SU-DHL-6 (cell line): ENCODE data around the gene SLC8B1.
"Not testable (repeated sequence)": the region's sequence is repeated elsewhere in the genome, so short reads cannot be mapped to it uniquely, and the experiment has no call there.

Experiments used
- H2AFZ ChIP-seq: fragments of 200-600 bp; sonication (generic); 2 replicates; pipeline ENCODE4 v1.6.1; 2014; ENCODE audit warnings: low read depth, mild to moderate bottlenecking, moderate library complexity, mixed read lengths, antibody characterized with exemption, low read length; ENCODE audit not compliant: severe bottlenecking
- H3F3A ChIP-seq: fragments of 200-600 bp; shearing (Covaris generic); 2 replicates; pipeline ENCODE4 v1.6.0; 2016; ENCODE audit warnings: antibody characterized with exemption, mild to moderate bottlenecking; ENCODE audit not compliant: insufficient read depth
- H3K27ac ChIP-seq: fragments of 200-600 bp; sonication (generic); 2 replicates; pipeline ENCODE4 v1.5.1; 2016; ENCODE audit warnings: low read depth, mild to moderate bottlenecking, low read length, moderate library complexity, mixed read lengths
- H3K27me3 ChIP-seq: fragments of 200-600 bp; sonication (generic), shearing (Covaris generic); 2 replicates; pipeline ENCODE4 v1.6.0; 2014; ENCODE audit warnings: mild to moderate bottlenecking, low read length
- H3K36me3 ChIP-seq: fragments of 200-600 bp; sonication (generic); 2 replicates; pipeline ENCODE4 v1.6.1; 2014; ENCODE audit warnings: mild to moderate bottlenecking, low read length, mixed read lengths
- H3K4me2 ChIP-seq: fragments of 300-600, 200-600 bp; shearing (Covaris generic), sonication (generic); 2 replicates; pipeline ENCODE4 v1.6.0; 2014; ENCODE audit warnings: low read length, low read depth, mild to moderate bottlenecking; ENCODE audit not compliant: poor library complexity, severe bottlenecking
- H3K4me3 ChIP-seq: fragments of 200-600 bp; sonication (generic); 2 replicates; pipeline ENCODE4 v1.5.1; 2014; ENCODE audit warnings: antibody characterized with exemption, low read length, mild to moderate bottlenecking, mixed read lengths; ENCODE audit not compliant: insufficient read depth, poor library complexity, severe bottlenecking
- H3K79me2 ChIP-seq: fragments of 200-600 bp; sonication (generic); 2 replicates; pipeline ENCODE4 v1.6.1; 2014; ENCODE audit warnings: mild to moderate bottlenecking, low read length, moderate library complexity; ENCODE audit not compliant: insufficient read depth
- H3K9ac ChIP-seq: fragments of 200-600 bp; sonication (generic); 2 replicates; pipeline ENCODE4 v1.7.0; 2014; ENCODE audit warnings: mild to moderate bottlenecking, low read length
- H3K9me2 ChIP-seq: fragments of 200-600 bp; sonication (generic); replicated peaks from 2 replicates; pipeline ENCODE4 v1.6.1; 2014; ENCODE audit warnings: low read length; ENCODE audit not compliant: insufficient read depth
- H3K9me3 ChIP-seq: fragments of 200-600 bp; sonication (generic); 2 replicates; pipeline ENCODE4 v1.6.1; 2014; ENCODE audit warnings: low read length, mixed read lengths; ENCODE audit not compliant: insufficient read depth
- H4K20me1 ChIP-seq: fragments of 200-600 bp; sonication (generic); 2 replicates; pipeline ENCODE4 v1.6.1; 2014; ENCODE audit warnings: low read depth, mild to moderate bottlenecking, antibody characterized with exemption, low read length, moderate library complexity, mixed read lengths
- CTCF ChIP-seq: fragments of 200-600 bp; sonication (generic); IDR thresholded peaks from one replicate; pipeline ENCODE4 v1.5.1; 2017; ENCODE audit warnings: antibody characterized with exemption, mild to moderate bottlenecking, low read length, moderate library complexity; ENCODE audit not compliant: insufficient read depth, poor library complexity, severe bottlenecking
- EZH2phosphoT487 ChIP-seq: fragments of 200-600 bp; sonication (generic), shearing (Covaris generic); conservative IDR thresholded peaks from 2 replicates; pipeline ENCODE4 v1.6.1; 2018; ENCODE audit warnings: mild to moderate bottlenecking, antibody characterized with exemption, low read length, moderate library complexity, mixed read lengths

Gene SLC8B1

GRCh38 chr12:113358381-113359132 is 23.6 kb upstream of the SLC8B1 start, which contains the start of gene PLBD2:
PLBD2 (plus strand) TSS chr12:113358587; CDS start chr12:113358601, 14 bp downstream.
- no peaks in the 10 kb centered on the region for H3K9me2 ChIP-seq
- H3K79me2 ChIP-seq: no peaks in the 10 kb centered on the region
- peak within 1 kb of the TSS; percentile 79 for H3K4me3 ChIP-seq
- no peaks in the 10 kb centered on the region for H3K9me3 ChIP-seq
- no peaks in the 10 kb centered on the region for H3K27me3 ChIP-seq
- peak within 1 kb of the TSS; percentile 70 for H3K9ac ChIP-seq
- peak within 1 kb of the TSS; percentile 95 for H2AFZ ChIP-seq
- H3K4me2 ChIP-seq: peak within 1 kb of the TSS; percentile 66
- no peaks in the 10 kb centered on the region for H4K20me1 ChIP-seq
- peaks cover 9% of the 10 kb centered on the region; the same call in 1 of the 2 replicates for H3F3A ChIP-seq
- no peaks in the 10 kb centered on the region for H3K36me3 ChIP-seq
- TF ChIP-seq CTCF: no peak
- TF ChIP-seq EZH2phosphoT487: no peak
- H3K27ac ChIP-seq: no peak within 1 kb of the TSS

- H2AFZ ChIP-seq, H3K4me2 ChIP-seq, H3K27ac ChIP-seq, H3K36me3 ChIP-seq, H3F3A ChIP-seq, H3K4me3 ChIP-seq, H3K9me2 ChIP-seq, H3K9ac ChIP-seq, H3K79me2 ChIP-seq, H4K20me1 ChIP-seq, H3K9me3 ChIP-seq, H3K27me3 ChIP-seq: not testable (repeated sequence)
Observed at GRCh38 chr12:113354192-113354591, 19.3 kb upstream of the SLC8B1 start.

GRCh38 chr12:113351089-113351488 is 16.2 kb upstream of the SLC8B1 start:
- no peaks in the 10 kb centered on the region for H3K79me2 ChIP-seq
- TF ChIP-seq CTCF (no peak), EZH2phosphoT487 (no peak)
- no peaks in the 10 kb centered on the region for H4K20me1 ChIP-seq
- H3K9me2 ChIP-seq: no peaks in the 10 kb centered on the region
- no peak overlapping the region for H3K4me2 ChIP-seq
- no peaks in the 10 kb centered on the region for H3K27me3 ChIP-seq
- no peaks in the 10 kb centered on the region for H3F3A ChIP-seq
- H3K27ac ChIP-seq: no peak overlapping the region
- no peak overlapping the region for H2AFZ ChIP-seq
- H3K36me3 ChIP-seq: no peaks in the 10 kb centered on the region
- no peaks in the 10 kb centered on the region for H3K9me3 ChIP-seq
- H3K4me3 ChIP-seq: no peak overlapping the region
- no peak overlapping the region for H3K9ac ChIP-seq

GRCh38 chr12:113348849-113349536 is 14.1 kb upstream of the SLC8B1 start:
- no peaks in the 10 kb centered on the region for H3K9me2 ChIP-seq
- H2AFZ ChIP-seq: no peak overlapping the region
- H3K79me2 ChIP-seq: no peaks in the 10 kb centered on the region
- H3F3A ChIP-seq: no peaks in the 10 kb centered on the region
- no peaks in the 10 kb centered on the region for H3K36me3 ChIP-seq
- TF ChIP-seq EZH2phosphoT487 (no peak), CTCF (no peak)
- no peaks in the 10 kb centered on the region for H3K27me3 ChIP-seq
- no peaks in the 10 kb centered on the region for H3K9me3 ChIP-seq
- no peaks in the 10 kb centered on the region for H4K20me1 ChIP-seq
- H3K9ac ChIP-seq: no peak overlapping the region
- no peak overlapping the region for H3K4me2 ChIP-seq
- H3K4me3 ChIP-seq: no peak overlapping the region
- no peak overlapping the region for H3K27ac ChIP-seq
